ENCODE data around the gene ATP2A2.

Gene ATP2A2

DNA sequence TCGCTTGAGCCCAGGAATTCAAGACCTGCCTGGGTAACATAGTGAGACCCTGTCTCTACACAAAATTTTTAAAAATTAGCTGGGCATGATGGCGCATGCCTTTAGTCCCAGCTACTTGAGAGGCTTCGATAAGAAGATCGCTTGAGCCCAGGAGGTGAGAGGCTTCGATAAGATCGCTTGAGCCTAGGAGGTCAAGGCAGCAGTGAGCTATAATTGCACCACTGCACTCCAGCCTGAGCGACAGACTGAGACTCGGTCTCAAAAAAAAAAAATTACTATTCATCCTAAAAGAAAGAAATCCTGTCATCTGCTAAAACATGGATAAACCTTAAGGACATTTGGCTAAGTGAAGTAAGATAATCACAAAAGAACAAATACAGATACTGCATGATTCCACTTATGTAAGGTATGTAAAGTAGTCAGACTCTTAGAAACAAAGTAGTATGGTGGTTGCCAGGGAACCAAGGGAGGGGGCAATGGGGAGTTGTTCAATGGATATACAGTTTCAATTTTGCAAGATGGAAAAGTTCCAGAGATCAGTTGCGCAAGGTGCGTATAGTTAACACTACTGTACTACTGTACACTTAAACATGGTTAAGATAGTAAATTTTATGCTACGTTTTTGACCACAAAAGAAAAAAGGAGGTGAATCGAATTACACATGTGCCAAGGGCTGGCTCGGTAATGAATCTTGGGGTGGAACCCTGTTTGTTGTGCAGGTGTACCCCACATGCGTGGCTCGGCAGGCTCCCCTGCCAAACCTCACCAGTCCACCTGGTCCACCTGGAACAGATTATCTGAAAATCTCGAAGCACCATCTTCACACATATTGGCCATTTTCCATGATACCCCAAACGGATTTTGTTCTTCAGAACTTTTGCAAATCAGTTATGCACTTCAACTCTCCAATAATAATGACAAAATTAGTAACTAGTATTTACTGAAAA, 18.3 kb upstream of the ATP2A2 start:
- no peak for DNase-seq (ENCODE audit: low read depth)

DNA sequence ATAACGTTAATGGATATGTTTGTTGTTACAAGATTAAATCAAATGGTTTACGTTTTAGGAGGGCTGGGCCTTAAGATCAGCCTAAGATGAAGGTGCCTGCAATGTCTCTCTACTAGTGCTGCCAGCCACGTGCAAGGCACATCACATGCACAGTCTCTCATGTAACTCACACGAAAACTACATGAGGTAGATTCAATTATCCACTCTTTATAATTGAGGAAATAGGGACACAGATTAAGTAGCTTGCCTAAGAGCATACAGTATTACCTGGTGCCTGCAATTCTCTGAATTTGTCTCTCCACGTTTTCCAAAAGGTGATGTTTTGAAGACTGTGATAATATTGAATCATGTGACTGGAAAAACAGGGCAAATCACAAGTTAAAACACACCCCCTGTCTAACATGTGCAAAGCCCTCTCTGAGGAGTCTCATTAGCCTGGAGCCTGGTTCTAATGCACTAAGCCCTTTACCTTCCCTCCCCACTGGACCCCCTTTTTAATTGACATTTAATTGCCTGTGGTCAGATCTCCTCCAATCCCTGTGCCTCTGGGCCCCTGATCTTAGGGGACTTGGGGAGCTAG, 14.6 kb upstream of the ATP2A2 start:
- DNase-seq (ENCODE audit: low read depth), result no peak

DNA sequence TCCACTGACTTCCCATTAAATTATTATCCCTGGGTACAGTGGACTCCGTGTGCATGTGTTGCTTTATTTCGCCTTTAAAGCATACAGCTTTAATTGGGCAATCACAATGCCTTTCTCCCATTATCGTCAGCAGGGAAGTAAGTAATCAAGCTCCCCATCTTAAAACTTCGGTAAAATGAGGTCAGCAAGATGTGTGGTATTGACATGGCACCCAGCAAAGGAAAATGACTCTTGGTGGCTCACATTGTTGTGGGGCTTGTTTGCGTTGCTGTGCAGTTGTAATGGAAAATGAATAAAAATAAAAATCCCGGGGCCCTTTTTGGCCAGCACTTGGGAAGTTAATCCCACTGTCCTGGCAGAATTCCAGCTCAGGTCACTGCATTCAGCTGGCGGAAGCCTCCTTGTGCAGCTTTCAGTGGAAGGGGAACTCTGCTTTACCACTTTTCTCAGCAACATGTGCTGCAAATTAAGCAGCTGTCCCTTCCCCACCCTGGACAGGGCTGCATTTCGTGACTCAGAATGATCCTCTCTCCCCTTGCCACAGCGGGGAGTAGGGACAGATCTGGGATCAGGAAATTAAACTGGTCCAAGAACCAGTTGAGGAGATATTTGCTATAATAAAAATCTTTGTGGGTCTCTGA, 13.9 kb upstream of the ATP2A2 start:
- peak; percentile 92 for DNase-seq (ENCODE audit: low read depth)

DNA sequence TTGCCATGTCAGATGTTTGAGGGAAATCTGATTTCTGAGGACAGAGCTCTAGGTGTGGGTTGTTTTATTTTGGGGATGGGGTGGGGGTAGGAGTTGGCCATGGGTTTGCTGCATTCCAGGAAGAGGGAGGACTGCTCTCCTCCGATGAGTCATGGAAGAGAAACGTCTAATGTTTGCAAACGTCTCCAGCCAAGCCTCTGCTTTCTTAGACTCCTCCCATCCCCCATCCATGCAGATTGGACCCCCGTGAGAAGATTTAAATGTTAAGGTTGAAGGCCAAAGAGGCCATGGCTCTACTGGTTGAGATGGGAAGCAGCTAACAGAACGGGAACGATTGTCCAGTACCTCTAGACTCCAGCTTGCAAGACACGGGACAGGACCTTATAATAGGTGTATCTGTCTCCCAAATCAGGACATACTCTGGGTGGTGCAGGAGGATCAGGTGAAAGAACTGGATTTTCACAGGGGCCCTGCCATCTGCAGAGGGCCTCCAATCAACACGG, 11.4 kb upstream of the ATP2A2 start:
- peak; percentile 91 for DNase-seq (ENCODE audit: low read depth)

DNA sequence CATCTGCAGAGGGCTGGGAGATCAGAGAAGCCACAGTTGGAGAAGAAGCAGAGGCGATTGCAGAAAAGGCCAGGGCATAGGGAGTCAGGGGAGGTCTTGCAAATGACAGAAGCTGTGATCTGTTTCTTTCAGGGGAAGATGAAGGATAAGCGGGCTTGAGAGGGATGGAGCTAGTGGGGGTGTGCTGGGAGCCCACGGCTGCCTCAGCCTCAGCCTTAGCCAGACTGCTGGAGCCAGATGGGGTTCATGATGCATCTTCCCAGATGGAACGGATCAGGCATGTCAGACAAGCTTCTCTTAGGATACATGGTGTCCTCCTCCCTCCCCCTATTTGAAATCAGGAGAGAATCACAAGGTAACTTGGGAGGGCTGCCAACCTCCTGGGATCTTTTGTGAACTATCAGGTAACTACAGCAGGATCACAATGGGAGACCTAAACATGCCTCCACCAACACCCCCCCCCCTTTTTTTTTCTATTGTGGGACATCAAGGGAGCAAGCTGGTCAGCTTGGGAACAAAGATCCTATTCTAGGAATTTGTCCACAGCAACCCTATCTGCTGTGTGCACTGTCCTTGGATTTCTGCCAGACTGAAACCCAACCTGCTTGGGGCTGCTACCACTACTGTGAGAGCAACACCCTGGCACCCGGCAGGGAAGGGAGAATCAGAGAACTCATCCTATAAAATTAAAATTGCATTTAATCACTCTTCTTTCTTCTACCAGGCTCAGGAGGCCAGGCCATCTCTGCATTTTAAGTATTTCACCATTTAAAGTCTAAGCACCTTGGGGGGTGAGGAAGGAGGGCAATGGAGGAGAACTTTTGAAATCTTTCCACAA, 10.7 kb upstream of the ATP2A2 start:
- DNase-seq (ENCODE audit: low read depth), result peak; percentile 76

DNA sequence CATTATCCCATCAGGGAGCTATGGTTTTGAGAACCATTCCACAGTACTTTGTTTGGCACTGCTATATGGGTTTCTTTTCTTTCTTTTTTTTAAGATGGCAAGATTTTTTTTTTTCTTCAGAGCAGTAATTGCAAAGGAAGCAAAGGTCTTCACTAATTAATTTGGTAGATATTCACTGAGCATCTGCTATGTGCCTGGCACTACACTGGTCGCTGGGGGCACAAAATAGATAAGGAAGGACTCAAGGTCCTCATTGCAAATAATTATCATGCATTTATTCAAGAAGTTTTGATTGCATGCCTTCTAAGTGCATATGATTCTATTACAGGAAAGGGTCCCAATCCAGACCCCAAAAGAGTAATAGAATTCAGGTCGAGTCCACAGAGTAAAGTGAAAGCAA, 10.0 kb upstream of the ATP2A2 start:
- DNase-seq (ENCODE audit: low read depth), result no peak

DNA sequence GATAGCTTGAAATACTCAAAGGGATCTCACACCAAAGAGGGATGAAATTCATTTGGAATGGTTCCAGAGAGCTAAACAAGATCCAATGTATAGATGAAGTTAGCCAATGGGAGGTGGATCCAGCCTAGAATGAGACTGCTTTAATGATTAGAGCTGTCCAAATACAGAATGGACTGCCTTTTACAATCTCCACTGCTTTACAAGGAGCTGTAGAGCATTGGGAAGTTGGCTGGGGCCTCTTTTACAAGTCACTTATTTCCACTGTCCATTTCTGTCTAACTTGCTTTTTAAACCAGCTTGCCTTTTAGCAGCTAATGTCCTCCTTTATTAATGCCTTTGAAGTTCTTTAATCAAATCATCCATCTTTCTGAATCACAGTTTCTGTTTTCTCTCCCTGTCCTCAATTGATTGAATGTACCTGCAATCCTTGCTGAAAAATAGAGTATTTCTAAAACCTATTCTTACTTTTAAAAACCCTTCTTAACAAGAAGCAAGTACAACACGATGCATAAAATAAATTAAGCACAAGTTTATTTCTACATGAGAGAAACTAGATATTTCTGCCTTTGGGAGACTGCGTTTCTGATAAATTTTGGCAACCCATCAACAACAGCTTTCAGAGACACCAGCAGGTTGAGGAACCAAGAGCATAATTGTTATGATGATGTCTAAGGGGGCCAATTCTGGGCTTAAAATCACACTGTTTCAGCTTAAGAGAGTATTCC, 3.4 kb upstream of the ATP2A2 start:
- DNase-seq (ENCODE audit: low read depth), result no peak

DNA sequence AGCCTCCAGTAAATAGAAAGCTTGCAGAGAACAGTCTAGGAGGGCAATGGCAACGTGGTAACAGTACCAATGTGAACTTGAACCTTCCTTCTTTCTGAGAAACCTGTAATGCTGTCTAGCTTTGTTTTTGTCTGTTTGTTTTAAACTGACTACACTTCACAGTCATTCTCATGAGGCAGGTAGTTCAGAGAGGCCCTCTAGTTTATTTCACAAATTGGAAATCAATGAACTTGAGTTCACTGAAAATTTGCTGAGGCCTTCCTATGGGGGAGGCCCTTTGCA, 2.9 kb upstream of the ATP2A2 start:
- DNase-seq (ENCODE audit: low read depth), result no peak

DNA sequence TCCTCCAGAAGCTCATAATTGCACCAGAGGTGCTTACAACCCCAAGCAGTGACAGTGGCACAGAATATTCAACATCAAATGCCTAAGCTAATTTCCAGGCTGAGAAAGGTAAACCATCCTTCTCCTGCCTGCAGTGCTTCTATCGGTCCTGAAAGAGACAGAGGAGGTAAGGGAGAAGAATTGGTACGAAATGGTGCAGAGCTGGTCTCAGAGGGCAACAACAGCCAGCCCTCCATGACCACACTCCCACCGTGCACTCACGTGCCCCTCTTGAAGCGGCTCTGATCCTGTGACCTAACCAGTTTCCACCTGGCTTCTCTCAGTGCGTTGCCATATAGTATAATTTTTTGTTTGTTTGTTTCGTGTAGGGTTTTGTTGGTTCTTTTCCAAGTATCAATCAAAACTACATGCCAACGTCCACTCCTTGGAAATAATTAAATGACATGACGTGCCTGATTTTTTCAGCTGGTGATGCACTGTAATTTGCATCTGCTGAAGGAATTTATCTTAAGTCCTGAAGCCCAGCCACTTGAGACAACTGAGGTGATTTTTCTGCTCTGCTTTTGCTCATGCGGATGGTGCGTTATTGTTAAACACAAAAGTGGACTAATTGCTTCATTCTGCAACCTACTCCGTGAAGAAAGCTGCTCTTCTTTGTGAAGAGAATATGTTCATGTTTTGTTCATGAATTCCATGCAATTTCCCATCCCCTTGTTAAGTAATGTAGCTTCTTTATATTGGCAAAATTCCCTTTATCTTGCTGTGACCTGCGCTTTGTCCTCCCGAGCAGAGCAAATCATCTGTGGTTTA, 1.3 kb upstream of the ATP2A2 start:
- DNase-seq (ENCODE audit: low read depth), result no peak

DNA sequence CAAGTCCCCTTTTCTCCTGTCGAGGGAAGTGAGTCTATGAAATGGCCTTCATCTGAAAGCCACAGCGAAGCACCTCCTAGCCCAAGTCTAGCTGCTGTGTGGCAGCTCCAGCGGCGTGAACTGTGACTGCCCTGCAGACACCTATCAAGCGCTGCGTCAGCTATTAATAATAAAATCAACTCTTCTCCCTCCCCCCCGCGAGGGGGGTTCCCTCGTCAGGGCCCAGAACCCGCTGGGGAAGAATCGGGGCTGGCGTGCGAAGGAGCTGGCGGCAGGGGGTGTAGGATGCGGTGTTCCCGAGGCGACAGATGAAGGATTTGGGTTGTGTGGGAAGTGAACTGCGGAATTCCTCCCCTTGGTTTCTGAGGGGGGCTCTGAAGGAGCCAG, 662 bp upstream of the ATP2A2 start:
- peak; percentile 72 for DNase-seq (ENCODE audit: low read depth)

DNA sequence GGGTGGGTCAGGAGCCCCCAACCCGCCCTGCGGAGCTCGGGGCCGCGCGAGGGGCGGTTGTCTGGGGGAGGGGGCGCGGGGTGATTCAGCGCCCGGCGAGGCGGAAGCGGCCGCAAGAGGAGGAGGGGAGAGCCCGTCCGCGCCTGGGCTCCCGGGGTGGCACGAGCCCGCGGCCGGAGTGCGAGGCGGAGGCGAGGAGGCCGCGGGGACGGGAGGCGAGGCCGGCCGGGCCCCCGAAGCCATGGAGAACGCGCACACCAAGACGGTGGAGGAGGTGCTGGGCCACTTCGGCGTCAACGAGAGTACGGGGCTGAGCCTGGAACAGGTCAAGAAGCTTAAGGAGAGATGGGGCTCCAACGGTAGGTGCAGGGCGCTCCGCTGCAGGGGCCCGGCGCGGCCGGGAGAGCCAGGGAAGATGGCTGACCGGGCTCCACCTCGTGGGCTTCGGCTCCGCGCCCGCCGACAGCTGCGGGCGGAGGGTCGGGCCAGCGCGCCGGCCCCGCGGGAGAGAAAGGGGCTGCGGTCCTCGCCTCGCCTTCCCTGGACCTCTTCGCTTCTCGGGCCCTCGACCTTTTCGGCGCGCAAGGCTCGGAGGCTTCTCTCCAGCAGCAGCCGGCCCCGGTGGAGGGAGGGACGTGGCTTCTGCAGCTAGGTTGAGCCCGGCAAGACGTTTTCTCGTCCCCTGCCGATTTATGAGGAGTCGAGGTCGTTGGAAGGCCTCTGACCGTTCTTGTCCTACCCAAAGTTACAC, 677 bp downstream of the ATP2A2 start:
- DNase-seq (ENCODE audit: low read depth), result peak; percentile 67

DNA sequence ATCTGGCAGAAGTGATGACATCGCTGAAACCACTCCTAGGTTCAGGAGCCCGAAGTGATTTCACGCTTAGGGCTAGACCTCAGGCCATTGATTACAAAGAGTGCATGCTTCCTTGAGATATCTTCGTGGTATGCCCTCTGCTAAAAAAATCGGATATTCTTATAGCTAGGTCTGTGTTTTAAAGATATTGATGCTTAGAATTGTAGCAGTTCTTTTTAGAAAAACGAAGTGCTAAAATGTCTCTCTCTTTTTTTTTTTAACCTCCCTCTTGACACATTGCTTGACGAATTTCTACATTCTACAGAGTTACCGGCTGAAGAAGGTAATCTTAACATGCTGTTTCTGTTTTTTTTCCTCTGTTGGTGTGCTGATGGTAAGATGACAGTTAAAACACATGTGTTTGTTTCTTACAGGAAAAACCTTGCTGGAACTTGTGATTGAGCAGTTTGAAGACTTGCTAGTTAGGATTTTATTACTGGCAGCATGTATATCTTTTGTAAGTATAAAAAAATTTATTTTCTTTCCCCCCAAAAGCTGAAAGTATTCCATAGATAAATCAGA, 1.3 kb downstream of the ATP2A2 start:
- no peak for DNase-seq (ENCODE audit: low read depth)

DNA sequence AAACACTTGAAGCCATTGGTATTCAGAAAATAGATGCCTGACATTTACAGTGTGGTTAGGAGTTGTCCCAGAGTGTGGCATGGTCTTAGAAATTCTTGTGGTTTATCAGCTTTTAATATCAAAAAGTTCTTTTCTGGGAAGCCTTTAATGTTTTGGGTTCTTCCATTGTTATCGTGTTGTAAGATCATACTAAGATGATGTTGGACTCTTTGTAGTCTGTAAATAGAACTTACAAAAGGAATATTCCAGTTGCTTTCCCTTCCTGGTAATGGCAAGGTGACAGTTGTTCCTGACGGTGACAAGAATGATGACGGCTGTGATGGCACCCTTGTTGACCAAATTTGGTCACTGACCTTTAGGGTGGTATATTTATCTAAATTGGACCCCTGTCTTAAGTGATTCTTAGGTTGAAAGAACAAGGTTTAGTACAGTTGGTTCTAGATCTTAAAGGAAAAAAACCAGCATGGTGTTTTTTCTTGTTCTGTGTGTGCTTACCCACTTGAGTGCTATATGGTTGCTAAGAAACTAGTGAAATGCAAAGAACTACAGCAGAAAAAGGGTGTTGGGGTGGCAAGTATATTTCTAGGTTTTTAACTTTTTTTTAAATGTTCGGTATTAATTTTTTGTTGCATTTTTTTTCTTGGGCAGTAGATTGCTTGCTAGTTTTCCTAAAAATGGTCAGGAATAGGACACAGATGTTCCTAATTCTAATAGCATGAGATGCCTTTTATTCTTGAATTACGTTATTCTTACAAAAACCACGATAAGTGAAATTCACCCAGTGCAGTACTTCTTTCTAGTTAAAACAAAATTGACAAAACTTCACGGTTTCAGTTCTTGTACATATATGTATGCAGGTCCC, 2.1 kb downstream of the ATP2A2 start:
- peak; percentile 51 for DNase-seq (ENCODE audit: low read depth)

DNA sequence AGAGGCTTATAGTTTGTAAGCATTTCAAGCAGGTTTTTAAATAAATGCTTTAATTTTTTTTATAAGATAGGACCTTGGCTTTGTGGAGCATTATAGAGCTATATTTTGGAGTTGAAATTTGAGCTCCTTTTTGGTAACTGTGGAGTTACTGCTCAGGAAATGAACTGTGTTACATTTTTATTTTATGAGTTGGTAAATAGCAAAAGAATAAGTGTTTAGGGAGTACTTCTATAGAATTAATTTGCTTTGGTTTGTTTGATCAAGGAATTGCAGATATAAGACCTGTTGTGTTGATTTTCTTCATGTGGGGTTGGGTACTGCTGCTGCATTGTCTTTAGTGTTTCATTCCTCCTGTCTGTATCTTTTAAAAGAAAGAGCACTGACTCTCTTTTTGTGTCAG, 3.5 kb downstream of the ATP2A2 start:
- DNase-seq (ENCODE audit: low read depth), result no peak

DNA sequence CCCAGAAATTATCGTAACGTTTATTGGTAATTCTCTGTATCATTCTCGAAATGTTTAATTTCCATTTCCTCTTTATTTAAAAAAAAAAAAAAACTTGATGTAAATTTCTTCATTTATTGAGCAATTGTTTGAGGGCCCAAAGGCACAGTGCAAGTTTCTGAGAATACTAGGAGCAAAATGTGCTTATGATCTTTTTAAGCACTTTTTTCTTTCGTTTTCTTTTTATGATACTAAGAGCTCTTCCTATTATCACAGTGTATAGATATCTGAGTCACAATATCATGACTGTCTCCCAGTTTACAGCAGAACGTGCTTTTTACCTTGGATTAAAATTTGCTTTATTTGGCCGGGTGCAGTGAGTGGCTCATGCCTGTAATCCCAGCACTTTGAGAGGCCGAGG, 5.6 kb downstream of the ATP2A2 start:
- peak; percentile 24 for DNase-seq (ENCODE audit: low read depth)

DNA sequence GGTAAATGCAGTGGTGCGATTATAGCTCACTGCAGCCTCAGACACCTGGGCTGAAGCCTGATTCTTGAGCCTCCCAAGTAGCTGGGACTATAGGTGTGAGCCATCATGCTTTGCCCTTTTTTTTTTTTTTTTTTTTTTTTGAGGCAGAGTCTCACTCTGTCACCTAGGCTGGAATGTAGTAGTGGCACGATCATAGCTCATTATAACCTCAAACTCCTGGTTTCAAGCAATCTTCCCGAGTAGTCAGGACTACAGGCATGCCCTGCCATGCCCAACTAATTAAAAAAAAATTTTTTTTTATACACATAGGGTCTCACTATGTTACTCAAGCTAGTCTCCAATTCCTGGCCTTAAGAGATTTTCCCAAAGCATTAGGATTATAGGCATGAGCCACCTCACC, 6.9 kb downstream of the ATP2A2 start:
- DNase-seq (ENCODE audit: low read depth), result no peak

DNA sequence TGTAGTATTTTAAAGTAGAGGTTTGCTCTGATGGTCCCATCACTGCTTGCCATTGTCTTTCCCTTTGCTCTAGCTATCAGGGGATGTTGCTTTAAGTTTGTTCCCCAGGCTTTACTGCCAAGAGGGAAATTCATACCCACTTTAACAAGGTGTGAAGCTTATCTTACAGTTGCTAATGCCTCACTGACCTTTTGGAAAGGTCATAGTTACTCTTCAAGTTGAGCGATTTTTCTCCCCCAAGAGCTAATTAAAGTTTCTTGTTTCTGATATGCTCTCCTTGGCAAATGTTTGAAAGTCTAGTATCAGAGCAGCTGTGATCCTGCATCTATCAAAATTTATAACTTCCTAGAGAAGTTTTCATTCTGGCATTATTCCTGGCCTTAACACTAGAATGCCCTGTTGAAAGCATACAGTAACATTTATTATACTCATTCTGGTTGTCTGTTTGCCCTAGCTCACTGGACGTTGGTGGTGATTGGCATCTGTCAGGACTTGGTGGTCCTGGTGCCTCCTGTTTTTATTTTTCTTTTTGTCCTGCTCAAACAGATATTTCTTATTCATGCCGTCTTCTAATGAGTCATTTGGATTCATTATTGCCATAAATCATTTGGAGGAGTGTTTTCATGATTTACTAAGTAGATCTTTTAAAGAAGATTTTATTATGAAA, 8.1 kb downstream of the ATP2A2 start:
- no peak for DNase-seq (ENCODE audit: low read depth)

DNA sequence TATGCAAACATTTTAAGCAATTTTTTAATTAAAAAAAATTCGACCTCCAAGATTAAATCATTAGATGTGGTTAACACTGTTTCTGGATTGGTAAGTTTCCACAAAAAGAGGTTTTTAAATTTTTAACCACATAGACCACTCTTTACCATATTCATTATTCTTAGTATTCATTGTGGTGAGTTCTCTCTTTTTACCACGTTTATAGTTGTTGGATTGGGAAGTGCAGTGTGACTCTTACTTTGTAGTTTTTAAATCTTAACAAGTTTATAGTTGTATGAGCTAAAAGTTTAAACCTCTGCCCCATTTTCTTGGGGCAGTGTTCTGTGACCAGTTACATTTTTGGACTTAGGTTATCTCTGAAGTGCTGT, 8.6 kb downstream of the ATP2A2 start:
- DNase-seq (ENCODE audit: low read depth), result no peak
